Uterus (tissue), 4 donors: ENCODE data around the gene CD2BP2. TPM values are rescaled to one million over a fixed set of nuclear protein-coding genes. Genes with fewer than 3 reads are reported as not detected.

Experiments used
- DNase-seq, 2 donors: peaks; one replicate each; pipeline ENCODE4 v3.0.0-alpha.2; 2019 to 2020
- H3K27ac ChIP-seq, 2 donors: fragments of 200-600 bp; sonication (generic); 1 replicate in 1 of 2; 2 replicates in 1 of 2; pipeline ENCODE4 v1.5.1; 2016 to 2018
- H3K27me3 ChIP-seq, 2 donors: fragments of 200-600 bp; sonication (generic); one replicate each; pipeline ENCODE4 v1.5.1; 2018 to 2019; ENCODE audit warnings: control low read depth in 1 of 2
- H3K36me3 ChIP-seq, 2 donors: fragments of 200-600 bp; sonication (generic); one replicate each; pipeline ENCODE4 v1.5.1; 2019; ENCODE audit warnings: control low read depth in 1 of 2
- H3K4me1 ChIP-seq, 2 donors: fragments of 200-600 bp; sonication (generic); one replicate each; pipeline ENCODE4 v1.5.1; 2018 to 2019; ENCODE audit warnings: control low read depth in 1 of 2
- H3K4me3 ChIP-seq, 2 donors: fragments of 200-600 bp; sonication (generic); 1 replicate in 1 of 2; 2 replicates in 1 of 2; pipeline ENCODE4 v1.5.1; 2018 to 2019; ENCODE audit warnings: mild to moderate bottlenecking in 1 of 2
- H3K9me3 ChIP-seq, 2 donors: fragments of 200-600 bp; sonication (generic); one replicate each; pipeline ENCODE4 v1.5.1; 2019; ENCODE audit warnings: control low read depth in 1 of 2
- CTCF ChIP-seq, 4 experiments: fragments of 200-600 bp in 2 of 4; fragments of 450-650 bp in 2 of 4; sonication (generic) in 2 of 4; IDR thresholded peaks; one replicate each; pipeline ENCODE4 v1.5.1; 2016 to 2019; ENCODE audit warnings: antibody characterized with exemption in 4 of 4, mild to moderate bottlenecking in 2 of 4, moderate library complexity in 1 of 4
- POLR2A ChIP-seq, 2 donors: fragments of 450-650 bp; IDR thresholded peaks; one replicate each; pipeline ENCODE4 v1.6.1; 2016; ENCODE audit warnings: antibody characterized with exemption in 2 of 2, mild to moderate bottlenecking in 1 of 2, moderate library complexity in 1 of 2
- intact Hi-C: fragments of 100-400 bp; cut with DNase I; formaldehyde crosslinking; loops from one replicate; pipeline ENCODE4 v1.15.1; 2023; ENCODE audit warnings: low total_unique reads
- total RNA-seq, 4 donors: library from RNA; depleted of rRNA in 3 of 4; stranded (reverse); fragments of >200 nt in 3 of 4; gene quantifications; one replicate each; pipeline versions ENCODE4 v1.1.0 to v1.2.4, GENCODE V29; 2014 to 2023
- donor health status: DM: yes; HTN: yes; CAD: no.

The CD2BP2 gene
- total RNA-seq, 4 donors from 2014 or later, result 27.9 to 74.7 (median 32.8) TPM

DNA sequence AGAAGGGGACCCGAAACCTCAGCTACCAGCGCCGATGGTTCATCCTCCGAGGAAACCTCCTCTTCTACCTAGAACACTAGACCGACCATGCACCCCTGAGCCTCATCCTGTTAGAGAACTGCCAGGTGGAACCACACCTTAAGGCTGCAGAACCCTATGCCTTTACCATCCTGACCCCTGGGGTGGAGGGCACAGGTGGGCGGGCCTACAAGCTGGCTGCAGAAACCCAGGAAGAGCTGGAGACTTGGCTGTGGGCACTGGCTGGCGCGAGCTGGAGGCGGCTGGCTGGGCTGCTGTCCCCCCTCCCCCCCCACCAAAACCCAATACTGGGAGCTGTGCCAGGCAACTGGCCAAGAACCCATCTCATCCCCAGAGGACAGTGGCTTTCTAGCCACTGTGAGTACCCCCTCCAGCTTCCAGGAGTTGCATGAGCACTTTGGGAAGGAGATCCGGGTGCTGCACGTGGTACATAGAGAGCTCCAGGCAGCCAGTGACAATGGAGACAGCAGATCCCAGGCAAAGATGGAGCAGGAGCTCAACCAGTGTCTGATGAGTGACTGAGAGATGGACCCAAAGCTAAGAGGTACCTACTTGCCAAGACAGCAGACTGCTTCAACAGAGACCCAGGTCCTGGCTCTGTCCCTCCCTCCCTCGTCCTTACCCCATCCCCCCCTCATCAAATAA, 1.4 kb upstream of the CD2BP2 start:
- DNase-seq, result peak in 1 of 2 donors; percentile 34
- Histone ChIP-seq H3K9me3 (no peaks in the 10 kb centered on the region), H3K4me1 (peaks cover 18 to 27% of the 10 kb centered on the region in 2 donors), H3K36me3 (no peaks in the 10 kb centered on the region), H3K27me3 (no peaks in the 10 kb centered on the region), H3K27ac (peak overlapping the region; percentile 94 to 95), H3K4me3 (no peak overlapping the region)
- no peak for TF ChIP-seq POLR2A (IDR thresholded peaks at IDR 0.05)
- TF ChIP-seq CTCF (IDR thresholded peaks at IDR 0.05), result no peak
- intact Hi-C loops, result no loop called here

GRCh38 chr16:30355954-30356308, 823 bp upstream of the CD2BP2 start:
- no peak for TF ChIP-seq CTCF (IDR thresholded peaks at IDR 0.05)
- TF ChIP-seq POLR2A (IDR thresholded peaks at IDR 0.05), result no peak
- H3K27me3 ChIP-seq, result no peaks in the 10 kb centered on the region
- DNase-seq, result no peak
- H3K4me1 ChIP-seq, result peaks cover 18 to 27% of the 10 kb centered on the region in 2 donors
- no peaks in the 10 kb centered on the region for H3K36me3 ChIP-seq
- peak overlapping the region; percentile 94 to 95 for H3K27ac ChIP-seq
- peak overlapping the region; percentile 94 to 97 for H3K4me3 ChIP-seq
- intact Hi-C loops, result no loop called here
- H3K9me3 ChIP-seq, result no peaks in the 10 kb centered on the region

- Histone ChIP-seq H3K27ac (peak overlapping the region; percentile 94 to 95), H3K9me3 (no peaks in the 10 kb centered on the region), H3K27me3 (no peaks in the 10 kb centered on the region), H3K36me3 (no peaks in the 10 kb centered on the region), H3K4me3 (peak overlapping the region; percentile 94 to 97), H3K4me1 (peaks cover 18 to 27% of the 10 kb centered on the region in 2 donors)
- no peak for DNase-seq
- intact Hi-C loops, result no loop called here
- TF ChIP-seq CTCF (IDR thresholded peaks at IDR 0.05) (no peak), POLR2A (IDR thresholded peaks at IDR 0.05) (no peak)
Observed at GRCh38 chr16:30354423-30355143, 525 bp downstream of the CD2BP2 start.

GRCh38 chr16:30353438-30354129, 1.5 kb downstream of the CD2BP2 start:
- H3K27me3 ChIP-seq, result no peaks in the 10 kb centered on the region
- peaks cover 18 to 27% of the 10 kb centered on the region in 2 donors for H3K4me1 ChIP-seq
- no peak overlapping the region for H3K4me3 ChIP-seq
- TF ChIP-seq CTCF (IDR thresholded peaks at IDR 0.05), result no peak
- TF ChIP-seq POLR2A (IDR thresholded peaks at IDR 0.05), result no peak
- peak overlapping the region; percentile 94 to 95 for H3K27ac ChIP-seq
- H3K9me3 ChIP-seq, result no peaks in the 10 kb centered on the region
- no peaks in the 10 kb centered on the region for H3K36me3 ChIP-seq
- intact Hi-C loops, result no loop called here
- DNase-seq, result no peak
